HG03521 (cell line): ENCODE results near the gene ADRA2B.
"Not testable (repeated sequence)": the region's sequence is repeated elsewhere in the genome, so short reads cannot be mapped to it uniquely, and the experiment has no call there.

Source experiments
- ATAC-seq: cut with Tn5 transposase; IDR thresholded peaks from one replicate; pipeline ENCODE4 v1.9.1; 2021; ENCODE audit warnings: mild to moderate bottlenecking, moderate library complexity; ENCODE audit not compliant: unreplicated experiment

Gene ADRA2B

GRCh38 chr2:96091141-96091710 is 25.1 kb downstream of the ADRA2B start:
- no peak for ATAC-seq

GRCh38 chr2:96090196-96090926 is 26.0 kb downstream of the ADRA2B start:
- ATAC-seq: no peak

- no peak for ATAC-seq
Measured at GRCh38 chr2:96089356-96090195, 26.8 kb downstream of the ADRA2B start.

- no peak for ATAC-seq
Measured at GRCh38 chr2:96088340-96089335, 27.7 kb downstream of the ADRA2B start.

- no peak for ATAC-seq
Measured at GRCh38 chr2:96087130-96087529, 29.2 kb downstream of the ADRA2B start.

- no peak for ATAC-seq
Measured at GRCh38 chr2:96085541-96086355, 30.6 kb downstream of the ADRA2B start.

- not testable (repeated sequence) for ATAC-seq
Measured at GRCh38 chr2:96084858-96085518, 31.4 kb downstream of the ADRA2B start.

GRCh38 chr2:96083989-96084857 is 32.1 kb downstream of the ADRA2B start:
- no peak for ATAC-seq

- ATAC-seq: no peak
Measured at GRCh38 chr2:96083064-96083939, 33.1 kb downstream of the ADRA2B start.

- no peak for ATAC-seq
Measured at GRCh38 chr2:96082211-96083063, 33.9 kb downstream of the ADRA2B start.

- no peak for ATAC-seq
Measured at GRCh38 chr2:96081042-96081441, 35.3 kb downstream of the ADRA2B start.

GRCh38 chr2:96075199-96075771 is 41.1 kb downstream of the ADRA2B start:
- no peak for ATAC-seq

- no peak for ATAC-seq
Measured at GRCh38 chr2:96074156-96074555, 42.2 kb downstream of the ADRA2B start.

- ATAC-seq: no peak
Measured at GRCh38 chr2:96073170-96073775, 43.1 kb downstream of the ADRA2B start.

GRCh38 chr2:96072746-96073145 is 43.6 kb downstream of the ADRA2B start:
- ATAC-seq: no peak
